ENCODE data around the gene IRX3. TPM values are rescaled to one million over a fixed set of nuclear protein-coding genes. Genes with fewer than 3 reads are reported as not detected.

Gene IRX3
- total RNA-seq, 1 experiment from 2014 or later, result 2.4 TPM

GRCh38 chr16:54282928-54283724 lies 3.5 kb downstream of the IRX3 start:
- Histone ChIP-seq H3K79me1 (ENCODE audit: insufficient read depth, low read depth, low read length, poor library complexity, severe bottlenecking) (no peaks in the 10 kb centered on the region), H2BK12ac (ENCODE audit: insufficient read length, low read depth, low read length) (no peak overlapping the region), H3K23me2 (ENCODE audit: insufficient read length, low read depth, low read length, poor library complexity, severe bottlenecking) (peaks cover 24% of the 10 kb centered on the region), H3K9me3 (ENCODE audit: control insufficient read depth, low read depth, low read length) (no peaks in the 10 kb centered on the region), H3K79me2 (ENCODE audit: insufficient read depth, low read length) (no peaks in the 10 kb centered on the region), H4K5ac (ENCODE audit: insufficient read length, low read depth, low read length) (no peak overlapping the region), H3K56ac (ENCODE audit: insufficient read length, low read depth, low read length) (no peak overlapping the region), H3K4ac (ENCODE audit: low read depth, low read length) (no peak overlapping the region), H3K4me1 (ENCODE audit: insufficient read depth, low read length) (no peaks in the 10 kb centered on the region), H2BK5ac (ENCODE audit: insufficient read length, low read length) (no peak overlapping the region), H2AK5ac (ENCODE audit: insufficient read length, low read length) (no peak overlapping the region), H3K27me3 (ENCODE audit: insufficient read depth, low read length) (peaks cover 55% of the 10 kb centered on the region), H2BK120ac (ENCODE audit: low read depth, low read length, poor library complexity, severe bottlenecking) (no peak overlapping the region), H2BK20ac (ENCODE audit: low read depth, low read length, poor library complexity, severe bottlenecking) (no peak overlapping the region), H2BK15ac (ENCODE audit: low read depth, low read length) (no peak overlapping the region), H2AFZ (ENCODE audit: low read length) (no peak overlapping the region), H4K91ac (ENCODE audit: insufficient read length, low read depth, low read length) (no peak overlapping the region), H4K20me1 (ENCODE audit: control insufficient read depth, insufficient read depth, insufficient read length) (no peaks in the 10 kb centered on the region), H3K23ac (ENCODE audit: insufficient read length, low read depth, low read length) (no peak overlapping the region), H3K4me2 (ENCODE audit: insufficient read depth, insufficient read length, low read length) (peak overlapping the region; percentile 48), H3T11ph (ENCODE audit: low read length) (no peak overlapping the region), H3K14ac (ENCODE audit: insufficient read depth, low read length) (no peak overlapping the region), H4K8ac (replicated peaks; ENCODE audit: insufficient read length, low read depth, low read length) (no peak overlapping the region), H3K27ac (ENCODE audit: insufficient read length, low read depth, low read length) (no peak overlapping the region), H3K18ac (ENCODE audit: insufficient read length, low read depth, low read length) (no peak overlapping the region), H3K9ac (ENCODE audit: extremely low read depth, insufficient read length, low read length) (no peak overlapping the region)
- no peak for TF ChIP-seq CTCF (conservative IDR thresholded peaks at IDR 0.05)
- WGBS (ENCODE audit: extremely low coverage, insufficient read length, low lambda C conversion rate), result no CpG with 5 or more reads among the region's 37 CpGs
- Mint-ChIP-seq H3K4me1 (peaks cover 20 to 36% of the 10 kb centered on the region in 2 experiments), H3K9me3 (no peaks in the 10 kb centered on the region; a peak in 1 of 5 replicates), H3K36me3 (ENCODE audit: insufficient read depth in 1 of 3, low read depth in 3 of 3) (no peaks in the 10 kb centered on the region; a peak in 1 of 7 replicates), H3K27me3 (ENCODE audit: low read depth) (peaks cover 91% of the 10 kb centered on the region), H3K4me3 (peak overlapping the region; percentile 29 to 60), H3K27ac (no peak overlapping the region)
- peak; percentile 34 for DNase-seq
